Measurements from ENCODE around the gene C1S. TPM values are rescaled to one million over a fixed set of nuclear protein-coding genes. Genes with fewer than 3 reads are reported as not detected.

C1S gene
- total RNA-seq, 4 donors from 2014 or later: 25.2 to 375 (median 110) TPM

DNA sequence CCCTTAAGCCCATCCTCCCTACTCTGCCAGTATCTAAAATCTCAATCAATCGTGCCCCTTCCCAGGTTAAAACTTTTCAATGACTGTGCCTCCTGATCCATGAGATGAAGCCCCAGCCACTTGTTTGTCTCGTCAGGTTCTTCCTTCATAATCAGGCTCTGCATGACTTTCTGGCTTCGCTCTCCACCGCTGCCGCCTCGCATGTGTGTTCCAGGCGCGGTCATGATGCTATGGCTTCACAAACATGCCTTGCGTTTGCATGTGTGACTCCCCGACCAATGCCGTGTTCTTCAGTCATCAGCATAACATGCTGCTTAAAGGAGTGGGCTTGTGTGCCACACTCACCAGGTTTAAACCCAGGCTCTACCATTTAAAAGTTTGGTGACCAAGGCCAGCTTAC is 53.5 kb downstream of the C1S start:
- no peaks in the 10 kb centered on the region for H3K27me3 ChIP-seq
- TF ChIP-seq, protein P1, sequence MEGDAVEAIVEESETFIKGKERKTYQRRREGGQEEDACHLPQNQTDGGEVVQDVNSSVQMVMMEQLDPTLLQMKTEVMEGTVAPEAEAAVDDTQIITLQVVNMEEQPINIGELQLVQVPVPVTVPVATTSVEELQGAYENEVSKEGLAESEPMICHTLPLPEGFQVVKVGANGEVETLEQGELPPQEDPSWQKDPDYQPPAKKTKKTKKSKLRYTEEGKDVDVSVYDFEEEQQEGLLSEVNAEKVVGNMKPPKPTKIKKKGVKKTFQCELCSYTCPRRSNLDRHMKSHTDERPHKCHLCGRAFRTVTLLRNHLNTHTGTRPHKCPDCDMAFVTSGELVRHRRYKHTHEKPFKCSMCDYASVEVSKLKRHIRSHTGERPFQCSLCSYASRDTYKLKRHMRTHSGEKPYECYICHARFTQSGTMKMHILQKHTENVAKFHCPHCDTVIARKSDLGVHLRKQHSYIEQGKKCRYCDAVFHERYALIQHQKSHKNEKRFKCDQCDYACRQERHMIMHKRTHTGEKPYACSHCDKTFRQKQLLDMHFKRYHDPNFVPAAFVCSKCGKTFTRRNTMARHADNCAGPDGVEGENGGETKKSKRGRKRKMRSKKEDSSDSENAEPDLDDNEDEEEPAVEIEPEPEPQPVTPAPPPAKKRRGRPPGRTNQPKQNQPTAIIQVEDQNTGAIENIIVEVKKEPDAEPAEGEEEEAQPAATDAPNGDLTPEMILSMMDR (IDR thresholded peaks at IDR 0.05): no peak
- no peak for TF ChIP-seq POLR2A (IDR thresholded peaks at IDR 0.05)
- no peak overlapping the region for H3K4me3 ChIP-seq
- DNase-seq: no peak
- peaks cover 7 to 40% (median 15%) of the 10 kb centered on the region in 3 donors for H3K4me1 ChIP-seq
- 87 to 91% methylated on average over 11 of the region's 11 CpGs for WGBS, 2 donors
- intact Hi-C loops (cut with DNase I): no loop called here
- H3K9me3 ChIP-seq: no peaks in the 10 kb centered on the region
- peaks cover 0 to 39% (median 8%) of the 10 kb centered on the region in 3 donors for H3K36me3 ChIP-seq
- no peak overlapping the region for H3K27ac ChIP-seq

DNA sequence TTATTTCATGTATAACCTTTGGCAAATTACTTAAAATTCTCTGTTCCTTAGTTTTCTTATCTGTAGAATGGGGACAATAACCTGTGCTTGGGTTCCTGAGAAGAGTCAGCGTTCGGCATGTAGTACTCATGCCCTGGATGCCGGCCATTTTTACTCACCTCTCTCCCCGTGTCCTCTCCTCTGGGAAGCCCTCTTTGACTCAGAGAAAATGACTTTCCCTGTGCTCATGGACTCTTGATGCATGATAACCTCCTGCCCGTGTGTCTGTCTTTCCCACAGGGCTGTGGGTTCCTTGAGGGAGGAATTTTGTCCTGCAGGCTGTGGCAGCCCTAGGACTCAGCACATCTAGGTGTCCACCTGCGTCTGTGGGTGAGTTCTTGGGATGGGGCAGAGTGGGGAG is 54.3 kb downstream of the C1S start:
- Histone ChIP-seq H3K9me3 (no peaks in the 10 kb centered on the region), H3K27me3 (no peaks in the 10 kb centered on the region), H3K4me3 (no peak overlapping the region), H3K27ac (no peak overlapping the region), H3K4me1 (peaks cover under 1 to 32% (median 9%) of the 10 kb centered on the region in 3 donors), H3K36me3 (peaks cover 0 to 39% (median 8%) of the 10 kb centered on the region in 3 donors)
- 85 to 89% methylated on average over 5 to 6 of the region's 6 CpGs for WGBS, 2 donors
- no peak for DNase-seq
- intact Hi-C loops (cut with DNase I): no loop called here
- TF ChIP-seq, protein P1 (IDR thresholded peaks at IDR 0.05): no peak
- TF ChIP-seq POLR2A (IDR thresholded peaks at IDR 0.05): no peak

DNA sequence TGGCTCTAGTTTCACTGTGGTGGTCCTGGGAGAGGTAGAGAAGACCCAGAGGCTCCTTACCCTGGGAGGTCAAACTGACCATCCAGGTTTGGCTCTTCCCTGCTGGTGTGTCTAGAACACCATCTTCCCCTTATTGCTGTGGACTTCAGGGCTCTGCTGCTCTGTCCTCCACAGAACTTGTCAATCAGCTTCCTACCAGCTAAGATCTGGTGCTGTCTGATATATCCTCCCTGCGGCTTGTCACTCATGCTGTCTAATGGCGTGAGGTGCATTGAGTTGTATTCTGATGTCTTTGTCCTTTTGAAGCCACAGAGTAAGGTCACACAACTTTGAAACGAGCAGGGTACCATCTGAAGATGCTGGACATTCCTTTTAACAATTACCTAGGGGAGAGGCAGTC is 55.7 kb downstream of the C1S start:
- Histone ChIP-seq H3K4me3 (no peak overlapping the region), H3K27me3 (no peaks in the 10 kb centered on the region), H3K36me3 (peaks cover 0 to 39% (median 8%) of the 10 kb centered on the region in 3 donors), H3K4me1 (peaks cover 0 to 23% (median 5%) of the 10 kb centered on the region in 3 donors), H3K9me3 (no peaks in the 10 kb centered on the region), H3K27ac (no peak overlapping the region)
- WGBS, 2 donors: 70% methylated on average over 3 of the region's 3 CpGs; no CpG with 5 or more reads in 1 of the 2 donors
- no peak for TF ChIP-seq POLR2A (IDR thresholded peaks at IDR 0.05)
- TF ChIP-seq, protein P1 (IDR thresholded peaks at IDR 0.05): no peak
- DNase-seq: no peak
- intact Hi-C loops (cut with DNase I): no loop called here

DNA sequence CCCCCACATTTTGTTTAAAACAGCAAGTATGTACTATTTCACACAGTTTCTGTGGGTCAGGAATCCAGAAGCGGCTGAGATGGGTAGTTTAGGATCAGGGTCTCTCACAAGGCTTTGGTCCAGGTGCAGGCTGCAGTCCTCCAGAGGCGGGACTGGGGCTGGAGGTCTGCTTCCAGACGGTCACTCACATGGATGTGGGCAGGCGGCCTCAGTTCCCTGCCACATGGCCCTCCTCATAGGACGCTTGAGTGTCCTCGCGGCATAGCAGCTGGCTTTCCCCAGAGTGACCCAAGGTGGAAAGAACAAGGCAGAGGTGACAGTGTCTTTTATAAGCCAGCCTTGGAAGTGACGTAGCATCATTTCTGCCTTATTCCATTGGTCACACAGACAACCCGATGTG is 56.4 kb downstream of the C1S start:
- no peak for DNase-seq
- peaks cover 0 to 39% (median 8%) of the 10 kb centered on the region in 3 donors for H3K36me3 ChIP-seq
- TF ChIP-seq POLR2A (IDR thresholded peaks at IDR 0.05): no peak
- TF ChIP-seq, protein P1 (IDR thresholded peaks at IDR 0.05): no peak
- H3K4me1 ChIP-seq: peaks cover 0 to 19% (median 5%) of the 10 kb centered on the region in 3 donors
- no peaks in the 10 kb centered on the region for H3K27me3 ChIP-seq
- H3K27ac ChIP-seq: no peak overlapping the region
- 98 to 100% methylated on average over 4 to 9 of the region's 9 CpGs for WGBS, 2 donors
- intact Hi-C loops (cut with DNase I): no loop called here
- H3K9me3 ChIP-seq: no peaks in the 10 kb centered on the region
- H3K4me3 ChIP-seq: no peak overlapping the region

DNA sequence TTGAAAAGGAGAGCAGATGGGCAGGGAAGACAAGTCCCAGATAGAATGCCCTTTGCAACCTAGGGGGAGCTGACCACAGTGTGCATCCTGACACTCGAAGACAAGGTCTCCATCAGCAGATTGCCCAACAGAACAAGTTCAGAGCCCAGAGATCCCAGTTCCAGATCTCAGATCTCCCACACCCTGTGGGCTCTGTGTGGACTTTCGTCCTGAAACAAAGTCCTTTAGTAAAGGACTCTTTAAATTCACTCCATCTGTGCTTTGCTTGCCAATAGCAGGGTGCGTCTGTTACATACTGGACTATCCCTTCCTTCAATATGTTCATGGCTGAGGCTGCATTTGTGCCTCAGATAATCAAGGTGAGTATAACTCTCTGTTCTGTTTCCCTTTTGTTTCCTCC is 57.2 kb downstream of the C1S start:
- H3K36me3 ChIP-seq: peaks cover 0 to 39% (median 8%) of the 10 kb centered on the region in 3 donors
- H3K4me3 ChIP-seq: no peak overlapping the region
- no peak for DNase-seq
- no peak overlapping the region for H3K27ac ChIP-seq
- WGBS, 2 donors: 85 to 86% methylated on average over 2 to 3 of the region's 3 CpGs
- no peaks in the 10 kb centered on the region for H3K9me3 ChIP-seq
- intact Hi-C loops (cut with DNase I): no loop called here
- H3K27me3 ChIP-seq: no peaks in the 10 kb centered on the region
- H3K4me1 ChIP-seq: peaks cover 0 to 18% (median 9%) of the 10 kb centered on the region in 3 donors
- TF ChIP-seq, protein P1 (IDR thresholded peaks at IDR 0.05): no peak
- no peak for TF ChIP-seq POLR2A (IDR thresholded peaks at IDR 0.05)

Measured in esophagus squamous epithelium (tissue), 5 donors.